Progenitor cell of endocrine pancreas (in vitro differentiated cells): ENCODE measurements around the gene CDK3. TPM values are rescaled to one million over a fixed set of nuclear protein-coding genes. Genes with fewer than 3 reads are reported as not detected.

Experiments
- DNase-seq: peaks from one replicate; pipeline ENCODE4 v3.0.0; 2021; ENCODE audit warnings: low spot score; ENCODE audit not compliant: unreplicated experiment
- H3K27ac Mint-ChIP-seq: 2 replicates; pipeline ENCODE4 v1.8.0; 2021; ENCODE audit warnings: mild to moderate bottlenecking, moderate library complexity, mixed read lengths
- H3K27me3 Mint-ChIP-seq: 2 replicates; pipeline ENCODE4 v1.8.0; 2021; ENCODE audit warnings: mixed read lengths
- H3K36me3 Mint-ChIP-seq: 2 replicates; pipeline ENCODE4 v1.8.0; 2022; ENCODE audit warnings: mixed read lengths; ENCODE audit not compliant: insufficient read depth
- H3K4me1 Mint-ChIP-seq: 2 replicates; pipeline ENCODE4 v1.8.0; 2021; ENCODE audit warnings: low read depth, mixed read lengths
- H3K4me3 Mint-ChIP-seq: 2 replicates; pipeline ENCODE4 v1.8.0; 2021; ENCODE audit warnings: low read depth, mild to moderate bottlenecking, moderate library complexity, mixed read lengths
- H3K9me3 Mint-ChIP-seq: 2 replicates; pipeline ENCODE4 v1.8.0; 2021; ENCODE audit warnings: low read depth, mixed read lengths
- total RNA-seq: library from RNA; stranded (reverse); gene quantifications from 2 replicates; pipeline ENCODE4 v1.2.1, GENCODE V29; 2021
- TF ChIP-seq, protein P1 (sequence below): fragments of 200-600 bp; sonication (generic); IDR thresholded peaks from one replicate; pipeline ENCODE4 v1.5.0; 2021; ENCODE audit warnings: antibody characterized with exemption, mild to moderate bottlenecking; ENCODE audit not compliant: unreplicated experiment

Gene CDK3
- total RNA-seq, 1 donor from 2014 or later: 17.0 TPM

DNA sequence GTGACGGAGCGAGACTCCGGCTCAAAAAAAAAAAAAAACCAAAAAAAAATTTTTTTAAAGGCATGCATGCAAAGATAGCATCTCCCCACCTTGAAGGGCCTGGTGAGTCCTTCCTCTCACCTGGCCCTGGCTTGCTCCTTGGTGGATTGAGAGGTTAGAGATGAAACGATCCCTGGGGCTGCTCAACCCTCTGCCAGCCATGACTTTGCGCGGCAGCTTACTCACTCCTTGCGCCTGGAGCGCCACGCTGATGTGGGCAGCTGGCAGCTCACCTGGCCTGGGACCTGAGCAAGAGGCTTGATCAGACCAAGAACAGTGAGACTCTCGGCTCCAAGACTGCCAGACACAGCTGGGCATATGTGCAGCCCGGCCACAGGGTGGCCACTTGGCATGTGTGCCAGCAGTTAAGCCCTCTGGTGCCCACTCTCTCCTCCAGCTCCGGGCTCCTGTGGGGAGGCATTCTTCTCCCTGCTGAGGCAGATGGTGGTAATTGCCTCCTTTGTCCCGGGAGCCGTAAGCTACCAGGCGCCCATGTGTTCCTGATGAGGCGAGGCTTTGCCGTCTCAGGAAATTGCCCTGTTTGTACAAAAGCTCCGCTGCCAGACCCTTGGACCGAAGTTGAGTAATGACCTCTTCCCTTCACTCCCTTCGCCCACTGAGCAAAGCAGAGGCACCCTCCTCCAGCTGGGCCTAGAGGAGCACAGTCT lies 31.6 kb downstream of the CDK3 start:
- H3K27me3 Mint-ChIP-seq: no peaks in the 10 kb centered on the region
- no peak for DNase-seq
- peaks cover 10% of the 10 kb centered on the region for H3K4me1 Mint-ChIP-seq
- no peak overlapping the region for H3K4me3 Mint-ChIP-seq
- no peak overlapping the region for H3K27ac Mint-ChIP-seq
- H3K9me3 Mint-ChIP-seq: no peaks in the 10 kb centered on the region
- TF ChIP-seq, protein P1, sequence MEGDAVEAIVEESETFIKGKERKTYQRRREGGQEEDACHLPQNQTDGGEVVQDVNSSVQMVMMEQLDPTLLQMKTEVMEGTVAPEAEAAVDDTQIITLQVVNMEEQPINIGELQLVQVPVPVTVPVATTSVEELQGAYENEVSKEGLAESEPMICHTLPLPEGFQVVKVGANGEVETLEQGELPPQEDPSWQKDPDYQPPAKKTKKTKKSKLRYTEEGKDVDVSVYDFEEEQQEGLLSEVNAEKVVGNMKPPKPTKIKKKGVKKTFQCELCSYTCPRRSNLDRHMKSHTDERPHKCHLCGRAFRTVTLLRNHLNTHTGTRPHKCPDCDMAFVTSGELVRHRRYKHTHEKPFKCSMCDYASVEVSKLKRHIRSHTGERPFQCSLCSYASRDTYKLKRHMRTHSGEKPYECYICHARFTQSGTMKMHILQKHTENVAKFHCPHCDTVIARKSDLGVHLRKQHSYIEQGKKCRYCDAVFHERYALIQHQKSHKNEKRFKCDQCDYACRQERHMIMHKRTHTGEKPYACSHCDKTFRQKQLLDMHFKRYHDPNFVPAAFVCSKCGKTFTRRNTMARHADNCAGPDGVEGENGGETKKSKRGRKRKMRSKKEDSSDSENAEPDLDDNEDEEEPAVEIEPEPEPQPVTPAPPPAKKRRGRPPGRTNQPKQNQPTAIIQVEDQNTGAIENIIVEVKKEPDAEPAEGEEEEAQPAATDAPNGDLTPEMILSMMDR: no peak
- no peaks in the 10 kb centered on the region for H3K36me3 Mint-ChIP-seq

DNA sequence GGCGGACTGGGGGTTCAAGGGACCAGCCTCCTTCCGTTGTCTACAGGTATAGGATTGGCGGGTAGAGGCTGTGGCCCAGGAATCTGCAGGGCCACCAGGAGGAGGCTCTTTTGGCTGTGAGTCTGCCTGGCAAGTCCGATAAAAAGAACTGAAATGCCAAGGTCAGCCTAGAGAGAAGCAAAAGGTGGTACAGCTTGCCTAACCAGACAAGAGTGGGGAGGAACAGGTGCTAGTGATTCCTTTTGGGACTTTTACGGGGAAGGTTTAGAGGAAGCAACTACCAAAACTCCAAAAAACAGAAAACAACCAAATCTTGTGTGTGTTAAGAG lies 32.1 kb downstream of the CDK3 start:
- Mint-ChIP-seq H3K27ac (no peak overlapping the region), H3K36me3 (no peaks in the 10 kb centered on the region), H3K4me1 (peaks cover 9% of the 10 kb centered on the region), H3K9me3 (no peaks in the 10 kb centered on the region), H3K4me3 (no peak overlapping the region), H3K27me3 (no peaks in the 10 kb centered on the region)
- TF ChIP-seq, protein P1: no peak
- DNase-seq: no peak

DNA sequence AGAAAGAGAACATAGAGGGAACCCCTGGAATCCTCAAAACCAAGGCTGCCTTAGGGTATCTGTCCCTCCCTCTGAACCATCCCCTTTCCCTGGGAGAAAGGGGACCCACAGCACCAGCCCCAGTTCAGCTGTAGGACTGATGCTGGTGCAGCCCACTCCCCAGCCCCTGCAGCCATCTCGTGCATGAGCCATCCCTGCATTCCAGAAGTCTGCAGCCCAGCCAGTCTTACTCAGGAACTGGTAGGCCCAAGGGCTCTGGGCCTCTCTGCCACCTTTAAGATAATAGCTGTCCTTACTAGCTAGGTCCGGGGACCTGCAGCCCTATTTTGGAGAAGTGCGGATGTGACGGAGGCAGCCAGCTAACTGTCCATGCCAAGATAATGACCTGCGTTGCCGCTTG lies 32.5 kb downstream of the CDK3 start:
- H3K4me3 Mint-ChIP-seq: no peak overlapping the region
- no peaks in the 10 kb centered on the region for H3K27me3 Mint-ChIP-seq
- H3K4me1 Mint-ChIP-seq: peaks cover 9% of the 10 kb centered on the region
- TF ChIP-seq, protein P1: no peak
- no peaks in the 10 kb centered on the region for H3K9me3 Mint-ChIP-seq
- H3K27ac Mint-ChIP-seq: no peak overlapping the region
- no peaks in the 10 kb centered on the region for H3K36me3 Mint-ChIP-seq
- no peak for DNase-seq

DNA sequence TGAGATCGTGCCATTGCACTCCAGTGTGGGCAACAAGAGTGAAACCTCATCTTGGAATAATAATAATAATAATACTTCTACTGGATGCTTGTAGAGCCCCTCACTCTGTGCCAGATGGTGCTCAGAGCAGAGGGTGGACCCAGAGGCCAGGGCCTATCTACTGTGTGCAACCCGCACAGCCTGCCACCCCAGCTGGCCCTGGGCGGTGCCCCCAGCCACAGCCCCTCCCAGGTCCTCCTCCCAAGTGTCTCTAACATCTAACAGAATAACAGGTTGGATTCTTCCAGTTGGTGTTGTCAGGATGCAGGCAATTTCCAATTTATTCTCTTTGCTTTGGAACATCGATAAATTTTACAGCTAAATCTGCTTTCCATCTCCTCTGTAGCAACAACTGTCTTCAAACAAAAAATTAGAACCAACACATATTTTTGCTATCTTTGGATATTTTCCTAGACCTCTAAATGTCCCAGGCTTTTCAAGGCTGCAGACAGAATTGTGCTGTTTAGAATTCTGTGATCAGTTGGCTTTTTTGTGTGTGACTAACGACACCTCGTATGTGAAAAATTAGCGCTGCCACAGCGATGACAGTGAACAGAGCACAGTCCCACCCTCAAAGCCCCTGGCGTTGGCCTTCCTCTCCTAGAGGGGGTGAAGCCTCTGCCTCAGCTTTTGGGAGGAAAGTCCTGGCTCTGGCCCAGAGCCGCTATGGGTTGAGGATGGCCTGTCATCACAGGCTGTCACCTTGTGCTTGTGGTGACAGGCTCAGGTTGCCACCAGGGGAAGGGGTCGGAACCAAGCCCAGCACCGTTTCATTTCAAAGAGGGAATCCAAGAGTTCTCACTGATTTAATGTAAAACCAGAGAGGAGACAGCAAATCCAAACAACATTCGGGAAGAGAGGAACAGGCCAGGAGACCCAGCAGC lies 34.0 kb downstream of the CDK3 start:
- no peaks in the 10 kb centered on the region for H3K27me3 Mint-ChIP-seq
- H3K27ac Mint-ChIP-seq: no peak overlapping the region
- H3K36me3 Mint-ChIP-seq: peaks cover 9% of the 10 kb centered on the region
- H3K4me1 Mint-ChIP-seq: peaks cover 2% of the 10 kb centered on the region
- no peak for DNase-seq
- H3K9me3 Mint-ChIP-seq: no peaks in the 10 kb centered on the region
- no peak overlapping the region for H3K4me3 Mint-ChIP-seq
- TF ChIP-seq, protein P1: no peak

DNA sequence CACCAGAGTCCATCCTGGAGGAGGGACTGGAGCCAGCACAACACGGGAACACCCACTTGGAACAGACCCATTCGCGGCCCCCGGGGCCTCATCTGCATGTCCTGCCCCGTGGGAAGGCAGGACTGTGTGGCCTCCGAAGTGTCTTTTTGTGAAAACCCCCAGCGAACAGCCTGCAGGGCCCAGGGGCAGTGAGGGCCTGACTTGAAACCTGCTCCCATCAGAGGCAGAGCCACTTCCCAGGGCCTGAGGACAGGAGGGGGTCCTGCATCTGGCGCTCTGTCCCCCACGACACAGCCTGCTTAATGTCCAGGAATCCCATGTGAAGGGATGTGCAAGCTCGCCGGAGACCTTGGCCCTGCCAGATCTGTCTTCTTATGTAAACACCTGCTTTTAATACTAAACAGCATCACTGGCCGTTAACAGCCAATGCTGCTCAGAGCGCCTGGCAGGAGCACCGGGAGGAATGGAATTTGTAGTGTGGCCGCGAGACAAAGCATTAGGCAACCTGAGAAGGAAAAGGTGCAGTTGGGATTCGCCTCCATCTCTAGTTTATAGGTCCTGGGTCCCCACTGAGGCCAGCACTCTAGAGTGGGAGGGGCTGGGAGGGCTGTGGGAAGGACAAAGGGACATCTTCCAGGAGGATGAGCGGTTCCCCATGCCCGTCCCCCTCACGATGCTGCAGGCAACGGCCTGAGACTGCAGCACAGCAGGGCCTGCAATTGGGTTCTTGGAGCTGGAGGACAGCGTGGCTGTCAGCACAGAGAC lies 36.0 kb downstream of the CDK3 start:
- H3K4me1 Mint-ChIP-seq: no peaks in the 10 kb centered on the region
- H3K9me3 Mint-ChIP-seq: no peaks in the 10 kb centered on the region
- TF ChIP-seq, protein P1: no peak
- DNase-seq: no peak
- H3K4me3 Mint-ChIP-seq: no peak overlapping the region
- peak overlapping the region; percentile 11 for H3K27ac Mint-ChIP-seq
- H3K36me3 Mint-ChIP-seq: peaks cover 17% of the 10 kb centered on the region
- H3K27me3 Mint-ChIP-seq: no peaks in the 10 kb centered on the region
